Aorta (tissue), 5 donors: ENCODE measurements around the gene ERFE. TPM values are rescaled to one million over a fixed set of nuclear protein-coding genes. Genes with fewer than 3 reads are reported as not detected.

Experiments used
- ATAC-seq: fragments of 200-7000 bp; cut with Tn5 transposase; one replicate; pipeline ENCODE4 v1.9.1; 2022; ENCODE audit warnings: moderate library complexity; ENCODE audit not compliant: low FRiP score
- DNase-seq, 2 donors: peaks; one replicate each; pipeline ENCODE4 v3.0.0-alpha.2; 2020
- H3K27ac ChIP-seq, 2 donors: one replicate each; pipeline ENCODE4 v1.5.1; 2013; ENCODE audit warnings: low read length in 2 of 2, mild to moderate bottlenecking in 2 of 2, moderate library complexity in 2 of 2, control low read depth in 1 of 2, inconsistent platforms in 1 of 2, low read depth in 1 of 2
- H3K27me3 ChIP-seq, 2 donors: one replicate each; pipeline ENCODE4 v1.6.1; 2013; ENCODE audit warnings: control low read depth in 1 of 2, low read length in 1 of 2, mild to moderate bottlenecking in 1 of 2, moderate library complexity in 1 of 2; ENCODE audit not compliant: insufficient read depth in 2 of 2, control insufficient read depth in 1 of 2
- H3K36me3 ChIP-seq, 2 donors: one replicate each; pipeline ENCODE4 v1.6.1; 2013; ENCODE audit warnings: control low read depth in 1 of 2, low read length in 1 of 2, mild to moderate bottlenecking in 1 of 2; ENCODE audit not compliant: insufficient read depth in 2 of 2, control insufficient read depth in 1 of 2
- H3K4me1 ChIP-seq, 2 donors: one replicate each; pipeline ENCODE4 v1.6.1; 2013; ENCODE audit warnings: low read length in 2 of 2, control low read depth in 1 of 2, mild to moderate bottlenecking in 1 of 2, moderate library complexity in 1 of 2; ENCODE audit not compliant: insufficient read depth in 2 of 2, control insufficient read depth in 1 of 2
- H3K4me3 ChIP-seq, 2 donors: one replicate each; pipeline ENCODE4 v1.5.1; 2013; ENCODE audit warnings: low read length in 2 of 2, control low read depth in 1 of 2, mild to moderate bottlenecking in 1 of 2
- H3K9me3 ChIP-seq: one replicate; pipeline ENCODE4 v1.6.1; 2013; ENCODE audit warnings: mild to moderate bottlenecking, low read length; ENCODE audit not compliant: control insufficient read depth
- WGBS, 2 donors: extraction: QIAGEN DNeasy Blood & Tissue Kit; methylation state at CpG; one replicate each; pipeline ENCODE4 v1.1.7; 2013; 5-methylcytosine and 5-hydroxymethylcytosine counted together
- intact Hi-C, 2 donors: fragments of 100-400 bp; cut with DNase I; formaldehyde crosslinking; loops; one replicate each; pipeline versions ENCODE4 v1.14.2 to v1.15.0; 2022
- polyA plus RNA-seq, 2 donors: library from polyadenylated mRNA; stranded (reverse); fragments of 200-250 nt; gene quantifications; one replicate each; pipeline ENCODE4 v1.2.3, GENCODE V29; 2013
- total RNA-seq, 2 donors: library from RNA; stranded (reverse); fragmentation: NEBNext Ultra II Directional; extraction: Animal tissue kit (Norgen Biotek cat#: 25700); gene quantifications; one replicate each; pipeline ENCODE4 v1.2.1, GENCODE V29; 2021
- donor health status: healthy with polysubstance abuse.
- donor health status: Bipolar disorder and iron deficiency.
- donor health status: DM: no; HTN: no; CAD: no.
- donor health status: DM: no; HTN: no; CAD: no.
- donor health status: DM: yes; HTN: yes; CAD: no.

ERFE gene
- total and polyA plus RNA-seq, 4 donors, result 0.96 to 2.8 (median 2.5) TPM; not detected in 1

DNA sequence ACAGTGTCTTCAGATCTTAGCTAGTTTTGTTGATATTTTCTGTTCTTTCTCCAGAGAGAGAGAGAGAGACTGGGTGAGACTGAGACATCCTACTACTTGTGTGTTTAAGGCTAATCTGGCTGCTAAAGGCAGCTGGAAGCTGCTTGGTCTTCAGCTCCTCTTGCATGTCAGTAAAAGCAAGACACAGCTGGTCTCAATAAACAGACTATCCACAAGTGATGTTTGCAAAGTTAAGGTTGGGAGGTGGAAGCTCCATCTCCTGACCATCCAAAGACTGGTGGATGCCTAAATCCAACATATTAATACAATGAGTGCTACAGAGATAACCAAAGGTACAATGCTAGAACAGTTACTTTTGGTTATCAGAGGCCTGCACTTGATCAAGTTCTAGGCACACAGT is 17.8 kb downstream of the ERFE start:
- DNase-seq (no peak), ATAC-seq (no peak)
- H3K4me3 ChIP-seq, result no peak overlapping the region
- H3K27ac ChIP-seq, result no peak overlapping the region
- intact Hi-C loops, result no loop called here
- no peaks in the 10 kb centered on the region for H3K4me1 ChIP-seq
- no peaks in the 10 kb centered on the region for H3K9me3 ChIP-seq
- H3K27me3 ChIP-seq, result no peaks in the 10 kb centered on the region
- H3K36me3 ChIP-seq, result peaks cover 10 to 15% of the 10 kb centered on the region in 2 donors

DNA sequence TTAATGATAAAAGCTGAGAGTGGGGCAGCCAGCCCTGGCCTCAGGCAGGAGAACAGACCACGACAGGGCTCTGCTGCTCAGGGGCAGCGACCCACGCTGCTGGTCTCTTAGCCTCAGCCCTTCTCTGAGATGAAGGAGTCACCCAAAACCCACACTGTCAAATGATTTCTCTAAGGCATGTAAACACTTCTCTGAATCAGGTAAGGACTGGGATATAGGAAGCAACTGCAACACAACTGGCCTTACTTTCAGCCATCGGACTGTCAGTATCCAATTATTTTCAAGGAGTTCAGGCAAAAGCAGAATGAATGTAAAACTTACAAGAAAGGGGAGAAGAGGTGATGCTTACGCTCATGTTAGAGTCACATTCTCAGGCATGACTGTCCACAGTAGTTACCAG is 21.8 kb downstream of the ERFE start:
- 86 to 88% methylated on average over 5 of the region's 5 CpGs for WGBS, 2 donors
- intact Hi-C loops, result no loop called here
- H3K36me3 ChIP-seq, result peaks cover 13 to 16% of the 10 kb centered on the region in 2 donors

DNA sequence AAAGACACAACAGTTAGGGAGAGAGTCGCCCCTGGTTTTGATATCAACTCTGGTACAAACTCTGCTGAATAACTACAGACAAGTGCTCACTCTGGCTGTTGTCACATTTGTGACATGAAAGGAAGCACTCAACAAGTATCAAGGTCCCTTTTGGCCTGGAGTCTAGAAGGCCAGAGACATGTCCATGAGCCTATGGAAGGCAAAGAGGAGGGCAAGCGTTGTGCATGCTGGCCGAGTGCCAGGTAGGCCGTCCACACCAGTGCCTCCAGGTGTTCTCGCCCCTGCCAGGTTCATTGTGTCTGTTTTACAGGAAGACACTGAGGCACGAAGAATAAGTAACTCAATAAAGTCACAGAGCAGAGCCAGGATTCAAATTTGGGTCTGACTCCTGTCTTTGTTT is 23.6 kb downstream of the ERFE start:
- WGBS, 2 donors, result 55 to 59% methylated on average over 6 of the region's 6 CpGs
- ATAC-seq, result no peak
- Histone ChIP-seq H3K27ac (no peak overlapping the region), H3K27me3 (no peaks in the 10 kb centered on the region), H3K4me3 (no peak overlapping the region), H3K9me3 (no peaks in the 10 kb centered on the region), H3K4me1 (no peaks in the 10 kb centered on the region), H3K36me3 (peaks cover 16 to 20% of the 10 kb centered on the region in 2 donors)
- intact Hi-C loops, result no loop called here
- no peak for DNase-seq

More for the DNA sequence above, 21.8 kb downstream of the ERFE start:
- Histone ChIP-seq H3K27me3 (no peaks in the 10 kb centered on the region), H3K27ac (no peak overlapping the region), H3K4me3 (no peak overlapping the region), H3K9me3 (no peaks in the 10 kb centered on the region), H3K4me1 (no peaks in the 10 kb centered on the region)
- ATAC-seq (no peak), DNase-seq (no peak)

DNA sequence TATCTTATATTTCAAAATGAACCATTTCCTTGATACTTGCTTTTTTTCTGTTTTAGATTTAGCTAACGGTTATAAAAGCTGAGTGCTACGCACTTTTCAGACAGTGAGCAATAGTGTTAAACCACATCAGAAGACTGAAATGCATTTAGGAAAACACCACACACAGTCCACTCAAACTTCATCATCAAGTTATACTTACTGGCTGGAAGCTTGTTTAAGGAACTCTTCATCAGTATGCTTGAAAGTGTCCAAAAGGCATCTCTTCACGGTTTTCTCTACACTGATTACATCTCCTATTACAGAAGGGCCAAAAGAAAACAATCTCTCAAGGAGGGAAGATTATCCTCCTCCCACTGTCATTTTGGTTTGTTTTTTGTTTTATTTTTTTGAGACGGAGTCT is 25.1 kb downstream of the ERFE start:
- 77 to 78% methylated on average over 4 of the region's 4 CpGs for WGBS, 2 donors
- intact Hi-C loops, result no loop called here
- Histone ChIP-seq H3K27ac (no peak overlapping the region), H3K27me3 (no peaks in the 10 kb centered on the region), H3K36me3 (peaks cover 22 to 28% of the 10 kb centered on the region in 2 donors), H3K4me1 (no peaks in the 10 kb centered on the region), H3K4me3 (no peak overlapping the region), H3K9me3 (no peaks in the 10 kb centered on the region)
- ATAC-seq, result no peak
- no peak for DNase-seq

DNA sequence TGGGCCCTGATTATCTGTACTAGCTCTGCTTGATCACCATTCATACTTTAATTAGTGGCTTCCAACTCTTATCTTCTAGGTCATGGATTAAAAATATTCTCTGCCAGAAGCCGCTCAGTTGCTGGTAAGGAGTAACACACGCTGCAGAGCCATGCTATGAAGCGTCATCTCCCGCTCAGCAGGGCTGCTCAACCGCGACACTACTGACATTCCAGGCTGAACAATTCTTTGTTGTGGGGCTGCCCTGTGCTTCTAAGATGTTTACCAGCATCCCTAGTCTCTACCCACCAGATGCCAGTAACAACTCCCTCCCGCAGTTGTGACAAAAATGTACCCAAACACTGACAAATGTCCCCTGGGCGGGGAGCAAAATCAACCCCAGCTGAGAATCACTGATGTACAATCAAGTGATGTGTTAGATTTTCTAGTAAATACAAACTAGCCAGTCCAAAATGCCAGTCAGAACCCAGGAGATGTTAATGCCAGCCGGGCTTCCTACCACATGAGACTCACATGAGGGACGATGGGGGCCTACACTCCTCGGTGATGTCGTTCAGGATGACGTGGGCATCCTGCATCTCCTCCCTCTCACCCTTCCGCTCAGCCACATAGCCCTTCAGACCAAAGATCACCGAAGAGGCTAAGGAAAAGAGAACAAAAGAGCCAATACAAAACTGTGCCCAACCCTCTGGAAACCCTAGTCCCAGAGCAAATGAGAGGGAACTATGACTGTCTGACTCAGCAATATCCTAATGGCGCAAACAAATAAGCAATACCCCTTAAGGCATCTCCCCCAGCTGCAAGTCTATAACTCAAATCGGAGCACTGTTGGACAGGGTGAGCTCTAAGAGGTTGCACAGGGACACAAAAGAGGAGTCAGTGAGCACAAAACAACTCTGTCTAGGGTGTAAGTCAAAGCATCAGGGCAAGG is 29.1 kb downstream of the ERFE start:
- intact Hi-C loops, result no loop called here
- H3K27ac ChIP-seq, result no peak overlapping the region
- H3K4me1 ChIP-seq, result no peaks in the 10 kb centered on the region
- no peaks in the 10 kb centered on the region for H3K27me3 ChIP-seq
- 86 to 92% methylated on average over 17 of the region's 17 CpGs for WGBS, 2 donors
- no peak overlapping the region for H3K4me3 ChIP-seq
- no peaks in the 10 kb centered on the region for H3K9me3 ChIP-seq
- no peak for ATAC-seq
- DNase-seq, result no peak
- peaks cover 17 to 25% of the 10 kb centered on the region in 2 donors for H3K36me3 ChIP-seq

DNA sequence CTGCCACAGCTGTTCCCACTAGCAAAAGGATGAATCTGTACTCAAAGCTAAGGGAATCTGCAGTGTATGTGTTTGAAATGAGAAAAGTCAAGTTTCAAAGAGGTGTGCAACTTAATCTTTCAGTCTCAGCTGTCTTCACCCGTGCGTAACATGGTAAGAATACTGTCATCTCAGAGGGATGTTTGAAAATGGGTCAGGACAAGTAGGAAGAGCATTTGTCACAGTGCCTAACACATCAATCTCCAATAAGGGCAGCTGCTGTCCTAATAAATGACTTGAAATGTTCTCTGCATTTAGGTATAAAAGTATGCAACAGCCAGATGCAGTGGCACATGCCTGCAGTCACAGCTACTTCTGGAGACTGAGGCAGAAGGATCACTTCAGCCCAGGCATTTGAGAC is 31.7 kb downstream of the ERFE start:
- WGBS, 2 donors, result 85 to 90% methylated on average over 2 of the region's 2 CpGs
- H3K27ac ChIP-seq, result no peak overlapping the region
- intact Hi-C loops, result no loop called here
- H3K4me3 ChIP-seq, result no peak overlapping the region
- H3K9me3 ChIP-seq, result no peaks in the 10 kb centered on the region
- no peak for ATAC-seq
- DNase-seq, result no peak
- H3K36me3 ChIP-seq, result peaks cover 16 to 24% of the 10 kb centered on the region in 2 donors
- no peaks in the 10 kb centered on the region for H3K27me3 ChIP-seq
- no peaks in the 10 kb centered on the region for H3K4me1 ChIP-seq

DNA sequence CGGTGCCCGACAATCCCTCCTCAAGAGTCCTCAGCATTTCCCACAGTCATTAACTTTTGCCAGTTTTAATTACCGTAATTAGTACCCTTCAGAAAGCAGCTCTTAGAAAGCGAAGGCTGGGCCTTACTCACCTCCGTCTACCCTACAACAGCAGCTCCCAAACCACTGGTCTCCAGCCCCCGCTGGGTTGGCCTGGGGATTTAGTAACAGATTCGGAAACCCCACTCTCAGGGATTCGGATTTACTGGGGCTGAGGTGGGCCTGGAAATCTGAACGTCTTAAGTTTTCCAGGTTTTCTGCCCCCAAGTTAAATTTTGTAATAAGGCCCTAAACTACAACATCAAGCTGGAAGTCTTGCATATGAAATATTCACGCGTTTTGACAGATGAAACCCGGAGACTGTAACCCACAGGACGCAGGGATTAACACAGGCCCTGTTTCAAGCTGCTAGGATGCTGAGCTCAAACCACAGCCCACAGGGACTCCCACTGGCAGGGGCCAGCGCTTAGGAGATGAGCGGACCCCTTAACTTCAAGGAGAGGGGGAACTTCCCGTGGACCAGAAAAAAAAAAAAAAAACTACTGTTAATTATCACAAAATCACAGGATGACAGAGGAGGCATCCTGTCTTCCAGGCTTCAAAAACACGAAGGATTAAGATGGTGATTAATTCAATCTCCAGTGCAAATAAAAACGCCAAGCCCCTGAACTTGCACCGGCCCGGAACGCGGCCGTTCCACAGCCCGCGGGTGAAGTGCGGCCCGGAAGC is 43.7 kb downstream of the ERFE start:
- 5 to 6% methylated on average over 27 of the region's 27 CpGs for WGBS, 2 donors
- peak overlapping the region; percentile 85 to 99 for H3K27ac ChIP-seq
- H3K27me3 ChIP-seq, result no peaks in the 10 kb centered on the region
- peaks cover 0 to 5% of the 10 kb centered on the region in 2 donors for H3K4me1 ChIP-seq
- DNase-seq, result no peak
- intact Hi-C loops, result loop anchor here in 1 of 2 donors (1.0 kb wide), 1 partner anchor 33 kb away; no protein-coding TSS in a partner anchor
- ATAC-seq, result no peak
- no peaks in the 10 kb centered on the region for H3K9me3 ChIP-seq
- H3K36me3 ChIP-seq, result no peaks in the 10 kb centered on the region
- peak overlapping the region; percentile 98 to 99 for H3K4me3 ChIP-seq

DNA sequence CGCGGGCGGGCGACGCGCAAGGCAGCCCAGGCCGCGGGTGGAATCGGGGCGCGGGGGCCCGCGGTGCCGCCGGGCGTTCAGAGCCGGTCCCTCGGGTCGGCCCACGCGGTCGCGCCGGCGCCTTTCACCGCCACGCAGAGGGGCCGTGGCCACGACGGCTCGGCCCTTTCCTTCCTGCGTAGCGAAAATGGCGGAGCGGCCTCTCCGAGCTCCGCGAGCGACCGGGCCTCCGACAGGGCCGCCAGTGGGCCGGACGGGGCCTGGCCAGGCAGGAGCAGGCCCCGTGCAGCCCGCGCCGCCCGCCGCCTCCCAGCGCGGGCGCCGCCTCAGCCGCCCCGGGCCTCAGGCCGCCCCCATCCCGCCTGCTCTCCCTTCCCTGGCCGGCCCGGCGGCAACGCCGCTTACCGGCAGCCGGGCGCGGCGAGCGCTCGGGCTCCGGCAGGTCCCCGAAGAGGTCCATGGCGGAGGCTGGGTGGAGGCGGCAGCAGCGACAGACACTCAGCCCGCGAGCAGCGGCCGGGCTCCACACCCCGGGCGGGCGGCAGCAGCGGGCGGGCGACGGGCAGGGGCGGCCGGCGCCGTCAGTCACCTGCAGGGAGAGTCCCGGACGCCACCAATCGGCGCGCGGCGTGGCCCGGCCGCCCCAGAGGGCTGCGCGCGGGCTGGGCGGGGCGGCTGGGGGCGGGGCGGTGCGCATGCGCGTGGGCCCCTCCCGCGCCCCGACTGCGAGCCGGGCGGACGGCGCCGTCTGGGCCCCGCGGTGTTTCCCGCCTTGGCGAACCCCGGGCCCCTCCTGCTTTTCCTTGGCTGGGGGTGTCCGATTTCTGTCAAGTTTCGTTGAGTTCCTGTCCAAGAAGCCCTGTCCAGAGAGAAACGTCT is 44.6 kb downstream of the ERFE start, which contains the start of gene ILKAP:
ILKAP (minus strand) TSS at position 602 of the 879 bp plus-strand sequence; CDS start at position 460, 142 bp downstream.
- DNase-seq (peak; percentile 93 to 96), ATAC-seq (peak; percentile 97)
- intact Hi-C loops, result loop anchor here in 1 of 2 donors (1.0 kb wide), 1 partner anchor 34 kb away; no protein-coding TSS in a partner anchor
- 0% methylated on average over 55 to 126 of the region's 126 CpGs for WGBS, 2 donors
- Histone ChIP-seq H3K27ac (peak within 1 kb of the TSS; percentile 94 to 99), H3K4me3 (peak within 1 kb of the TSS; percentile 98 to 99), H3K36me3 (no peaks in the 10 kb centered on the region), H3K4me1 (peaks cover 0 to 5% of the 10 kb centered on the region in 2 donors), H3K27me3 (no peaks in the 10 kb centered on the region), H3K9me3 (no peaks in the 10 kb centered on the region)
